Glutamatergic neuron (in vitro differentiated cells): Measurements from ENCODE around the gene CRYAB. TPM values are rescaled to one million over a fixed set of nuclear protein-coding genes. Genes with fewer than 3 reads are reported as not detected.

Experiments used
- DNase-seq: peaks from one replicate; pipeline ENCODE4 v3.0.0; 2022
- H3K27ac Mint-ChIP-seq: one replicate; pipeline ENCODE4 v1.8.0; 2020; ENCODE audit warnings: mild to moderate bottlenecking, mixed read lengths, inconsistent platforms; ENCODE audit not compliant: unreplicated experiment
- H3K27me3 Mint-ChIP-seq: one replicate; pipeline ENCODE4 v1.8.0; 2020; ENCODE audit warnings: mild to moderate bottlenecking, moderate library complexity, mixed read lengths, inconsistent platforms; ENCODE audit not compliant: unreplicated experiment
- H3K36me3 Mint-ChIP-seq: one replicate; pipeline ENCODE4 v1.8.0; 2020; ENCODE audit warnings: mild to moderate bottlenecking, mixed read lengths, inconsistent platforms; ENCODE audit not compliant: unreplicated experiment
- H3K4me1 Mint-ChIP-seq: one replicate; pipeline ENCODE4 v1.8.0; 2020; ENCODE audit warnings: mild to moderate bottlenecking, low read depth, mixed read lengths, inconsistent platforms; ENCODE audit not compliant: unreplicated experiment
- H3K4me3 Mint-ChIP-seq: one replicate; pipeline ENCODE4 v1.8.0; 2020; ENCODE audit warnings: mild to moderate bottlenecking, mixed read lengths, inconsistent platforms; ENCODE audit not compliant: unreplicated experiment
- H3K9me3 Mint-ChIP-seq: one replicate; pipeline ENCODE4 v1.8.0; 2020; ENCODE audit warnings: mild to moderate bottlenecking, moderate library complexity, mixed read lengths, inconsistent platforms; ENCODE audit not compliant: unreplicated experiment
- total RNA-seq: library from RNA; stranded (reverse); fragmentation: NEBNext Ultra II Directional; extraction: Animal tissue kit (Norgen Biotek cat#: 25700); gene quantifications from one replicate; pipeline ENCODE4 v1.2.1, GENCODE V29; 2021; ENCODE audit not compliant: unreplicated experiment
- TF ChIP-seq, protein P1 (sequence below): fragments of 200-600 bp; sonication (generic); IDR thresholded peaks from one replicate; pipeline ENCODE4 v1.5.0; 2021; ENCODE audit not compliant: partially characterized antibody, unreplicated experiment

The CRYAB gene
- total RNA-seq, 1 donor from 2014 or later, result 0.64 TPM

- Mint-ChIP-seq H3K4me3 (peak within 1 kb of the TSS; percentile 90), H3K9me3 (no peaks in the 10 kb centered on the region), H3K27ac (peak within 1 kb of the TSS; percentile 98)
These were observed 32.5 kb downstream of the CRYAB start, which contains the start of the genes CFAP68 and FDXACB1 for GRCh38 chr11:111878849-111879636. TSS of gene CFAP68 (plus strand) at chr11:111879541. CDS start at chr11:111879561, 20 bp downstream. TSS of gene FDXACB1 (minus strand) at chr11:111879165. CDS start at chr11:111879132, 33 bp downstream.

DNA sequence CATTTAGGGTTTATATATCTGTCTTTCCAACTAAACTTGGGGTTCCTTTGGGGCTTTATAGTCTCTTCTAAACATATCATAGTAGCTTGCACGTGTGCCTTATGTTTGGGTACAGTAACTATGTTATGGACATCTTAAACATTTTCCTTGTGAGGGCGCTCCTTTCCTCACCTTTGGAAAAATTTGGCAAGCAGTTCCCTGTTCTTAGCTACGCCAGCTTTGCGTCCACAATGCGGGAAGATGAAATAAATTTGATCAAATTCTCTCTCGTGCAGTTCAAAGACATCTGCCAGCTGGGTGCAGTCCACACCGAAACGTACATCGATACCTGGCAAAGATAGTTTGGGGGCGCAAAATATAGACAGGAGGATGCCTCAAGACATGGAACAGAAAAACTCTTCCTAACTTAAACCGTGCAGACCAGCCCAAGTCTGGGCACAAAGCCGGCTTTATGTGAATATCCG is 33.2 kb downstream of the CRYAB start:
- Mint-ChIP-seq H3K36me3 (no peaks in the 10 kb centered on the region), H3K27me3 (peaks cover 6% of the 10 kb centered on the region), H3K27ac (peak overlapping the region; percentile 98), H3K4me1 (peaks cover 7% of the 10 kb centered on the region), H3K9me3 (no peaks in the 10 kb centered on the region), H3K4me3 (peak overlapping the region; percentile 90)
- DNase-seq, result no peak
- TF ChIP-seq, protein P1, sequence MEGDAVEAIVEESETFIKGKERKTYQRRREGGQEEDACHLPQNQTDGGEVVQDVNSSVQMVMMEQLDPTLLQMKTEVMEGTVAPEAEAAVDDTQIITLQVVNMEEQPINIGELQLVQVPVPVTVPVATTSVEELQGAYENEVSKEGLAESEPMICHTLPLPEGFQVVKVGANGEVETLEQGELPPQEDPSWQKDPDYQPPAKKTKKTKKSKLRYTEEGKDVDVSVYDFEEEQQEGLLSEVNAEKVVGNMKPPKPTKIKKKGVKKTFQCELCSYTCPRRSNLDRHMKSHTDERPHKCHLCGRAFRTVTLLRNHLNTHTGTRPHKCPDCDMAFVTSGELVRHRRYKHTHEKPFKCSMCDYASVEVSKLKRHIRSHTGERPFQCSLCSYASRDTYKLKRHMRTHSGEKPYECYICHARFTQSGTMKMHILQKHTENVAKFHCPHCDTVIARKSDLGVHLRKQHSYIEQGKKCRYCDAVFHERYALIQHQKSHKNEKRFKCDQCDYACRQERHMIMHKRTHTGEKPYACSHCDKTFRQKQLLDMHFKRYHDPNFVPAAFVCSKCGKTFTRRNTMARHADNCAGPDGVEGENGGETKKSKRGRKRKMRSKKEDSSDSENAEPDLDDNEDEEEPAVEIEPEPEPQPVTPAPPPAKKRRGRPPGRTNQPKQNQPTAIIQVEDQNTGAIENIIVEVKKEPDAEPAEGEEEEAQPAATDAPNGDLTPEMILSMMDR, result no peak

More at GRCh38 chr11:111878849-111879636, 32.5 kb downstream of the CRYAB start, which contains the start of the genes CFAP68 and FDXACB1:
- Mint-ChIP-seq H3K27me3 (peaks cover 6% of the 10 kb centered on the region), H3K36me3 (no peaks in the 10 kb centered on the region), H3K4me1 (peaks cover 7% of the 10 kb centered on the region)
- DNase-seq, result peak; percentile 96
- TF ChIP-seq, protein P1, result peak; percentile 98

DNA sequence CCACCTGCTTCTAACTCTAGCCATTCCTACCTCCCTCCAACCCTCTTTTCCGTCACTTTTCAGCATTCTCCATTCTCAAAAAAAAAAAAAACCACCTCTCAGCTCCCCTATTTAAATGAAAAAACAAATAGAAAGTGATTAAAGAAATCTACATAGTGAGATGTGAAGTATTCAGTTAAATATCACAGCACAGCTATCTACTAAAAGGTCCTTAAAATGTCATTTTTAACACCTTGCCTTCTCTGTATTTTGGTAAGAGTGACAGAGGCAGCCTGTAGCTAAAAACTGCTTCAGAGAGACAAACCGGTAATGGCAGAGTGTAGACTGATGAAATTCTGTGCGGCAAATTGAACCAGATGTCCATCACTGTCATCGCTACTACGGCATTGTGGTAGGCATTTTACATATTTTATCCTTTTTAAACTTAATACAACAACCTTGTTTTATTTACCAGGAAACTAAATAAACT is 39.8 kb downstream of the CRYAB start:
- peak overlapping the region; percentile 13 for H3K27ac Mint-ChIP-seq
- H3K36me3 Mint-ChIP-seq, result no peaks in the 10 kb centered on the region
- peaks cover 8% of the 10 kb centered on the region for H3K27me3 Mint-ChIP-seq
- H3K9me3 Mint-ChIP-seq, result no peaks in the 10 kb centered on the region
- peak overlapping the region; percentile 73 for H3K4me3 Mint-ChIP-seq
- TF ChIP-seq, protein P1, result no peak
- peaks cover 3% of the 10 kb centered on the region for H3K4me1 Mint-ChIP-seq
- DNase-seq, result no peak

- Mint-ChIP-seq H3K4me1 (peaks cover 3% of the 10 kb centered on the region), H3K27ac (peak within 1 kb of the TSS; percentile 85)
- TF ChIP-seq, protein P1, result peak; percentile 21
These were observed 40.5 kb downstream of the CRYAB start, which contains the start of gene ALG9 for GRCh38 chr11:111870886-111871692. TSS of gene ALG9 (minus strand) at chr11:111871581. CDS start at chr11:111871482, 99 bp downstream.

More at GRCh38 chr11:111870886-111871692, 40.5 kb downstream of the CRYAB start, which contains the start of gene ALG9:
- H3K9me3 Mint-ChIP-seq, result no peaks in the 10 kb centered on the region
- peak; percentile 91 for DNase-seq
- H3K4me3 Mint-ChIP-seq, result peak within 1 kb of the TSS; percentile 95
- no peaks in the 10 kb centered on the region for H3K36me3 Mint-ChIP-seq
- H3K27me3 Mint-ChIP-seq, result peaks cover 8% of the 10 kb centered on the region
